PC-3 (cell line): Measurements from ENCODE around the gene YWHAH.

Experiments
- CTCF ChIP-seq: fragments of 300-600 bp; sonication (generic); conservative IDR thresholded peaks from 2 replicates; pipeline ENCODE4 v1.5.1; 2017; ENCODE audit warnings: antibody characterized with exemption, low read depth, mild to moderate bottlenecking, low read length
- EZH2 ChIP-seq: fragments of 300-600 bp; sonication (generic); IDR thresholded peaks from one replicate; pipeline ENCODE4 v1.6.1; 2017; ENCODE audit warnings: antibody characterized with exemption, mild to moderate bottlenecking, low read length; ENCODE audit not compliant: unreplicated experiment
- EZH2phosphoT487 ChIP-seq: fragments of 300-600 bp; sonication (generic); IDR thresholded peaks from 2 replicates; pipeline ENCODE4 v1.6.1; 2018; ENCODE audit warnings: mild to moderate bottlenecking, antibody characterized with exemption, low read length, borderline replicate concordance

- TF ChIP-seq CTCF (no peak), EZH2phosphoT487 (no peak), EZH2 (no peak)
Observed at GRCh38 chr22:31962387-31963125, 18.2 kb downstream of the YWHAH start.
